GM12891 (cell line): ENCODE measurements around the gene PRF1. TPM values are rescaled to one million over a fixed set of nuclear protein-coding genes. Genes with fewer than 3 reads are reported as not detected.
A peak's percentile ranks its signal among the peaks of the same experiment; 100 is the strongest.
"Not testable (repeated sequence)": the region's sequence is repeated elsewhere in the genome, so short reads cannot be mapped to it uniquely, and the experiment has no call there.

Experiments used
- DNase-seq: peaks from one replicate; pipeline ENCODE4 v3.0.0; 2011; ENCODE audit warnings: low spot score; ENCODE audit not compliant: insufficient read length
- FAIRE-seq: peaks from 2 replicates; lab custom pipeline; 2011; peaks lifted over from hg19 to GRCh38; lab: Jason Lieb, UNC
- PAX5 ChIP-seq: IDR thresholded peaks from 2 replicates; pipeline ENCODE4 v1.6.1; 2011; ENCODE audit warnings: low read length, moderate library complexity, mild to moderate bottlenecking; ENCODE audit not compliant: insufficient read depth, severe bottlenecking
- POLR2A ChIP-seq: IDR thresholded peaks from 2 replicates; pipeline ENCODE4 v1.6.1; 2011; ENCODE audit warnings: low read depth, low read length, control low read depth
- POLR2AphosphoS5 ChIP-seq: IDR thresholded peaks from 2 replicates; pipeline ENCODE4 v1.6.1; 2011; ENCODE audit warnings: low read depth, low read length, control low read depth
- POU2F2 ChIP-seq: IDR thresholded peaks from 2 replicates; pipeline ENCODE4 v1.6.1; 2011; ENCODE audit warnings: low read depth, mild to moderate bottlenecking, control low read depth, low read length, moderate library complexity
- SPI1 ChIP-seq: IDR thresholded peaks from 2 replicates; pipeline ENCODE4 v1.6.1; 2011; ENCODE audit warnings: low read depth, low read length, control low read depth
- TAF1 ChIP-seq: IDR thresholded peaks from 2 replicates; pipeline ENCODE4 v1.6.1; 2011; ENCODE audit warnings: low read depth, low read length, control low read depth
- polyA plus RNA-seq: library from polyadenylated mRNA; unstranded; fragments of >200 nt; gene quantifications from one replicate; pipeline ENCODE4 v1.2.1, GENCODE V29; 2012; ENCODE audit warnings: low read depth, missing spikeins, inconsistent platforms; ENCODE audit not compliant: missing spikeins

PRF1 gene
- polyA plus RNA-seq: 13.2 TPM

DNA sequence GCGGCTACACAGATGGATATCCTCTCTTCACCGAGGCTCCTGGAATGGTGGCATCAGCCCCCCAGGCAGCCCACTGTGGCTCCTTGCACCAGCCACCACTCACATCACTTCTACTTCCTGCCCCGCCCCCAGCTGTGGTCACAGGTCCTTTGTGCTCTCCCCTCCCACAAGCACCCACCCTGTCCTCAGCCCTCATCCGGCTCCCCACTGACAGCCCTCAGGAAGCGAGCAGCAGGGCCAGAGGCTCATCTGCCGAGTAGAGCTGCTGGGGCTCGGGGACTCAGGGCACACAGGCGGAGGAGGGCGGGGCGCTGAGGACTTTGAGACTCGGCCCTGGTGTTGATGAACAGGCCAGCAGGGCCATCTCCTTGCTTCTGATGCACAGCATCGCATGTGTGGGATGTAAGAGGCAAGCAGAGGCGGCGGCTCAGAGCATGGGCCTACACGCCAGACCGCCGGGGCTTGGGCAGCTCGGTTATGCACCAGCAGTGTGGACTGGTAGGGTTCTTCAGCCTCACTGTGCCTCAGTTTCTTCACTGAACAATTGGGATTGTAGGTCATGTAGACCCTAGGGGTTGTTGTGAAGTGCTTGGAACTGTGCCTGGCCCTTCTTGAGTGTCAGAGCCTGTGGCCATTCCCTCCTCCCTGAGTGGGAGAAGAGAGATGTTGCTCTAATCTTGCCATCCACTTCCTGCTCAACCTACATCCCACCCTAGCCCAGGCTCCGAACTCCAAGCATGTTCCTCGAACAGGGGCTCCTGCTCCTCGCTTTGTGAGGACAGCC lies at the start of gene PRF1:
Gene PRF1 (minus strand): TSS at position 77 of the 784 bp plus-strand sequence. CDS start 1,839 bp downstream, outside the sequence.
- peak; percentile 77 for FAIRE-seq
- peak; percentile 59 for DNase-seq
- TF ChIP-seq POU2F2: no peak
- TF ChIP-seq PAX5: no peak
- TF ChIP-seq POLR2AphosphoS5: no peak
- no peak for TF ChIP-seq TAF1
- TF ChIP-seq POLR2A: no peak

DNA sequence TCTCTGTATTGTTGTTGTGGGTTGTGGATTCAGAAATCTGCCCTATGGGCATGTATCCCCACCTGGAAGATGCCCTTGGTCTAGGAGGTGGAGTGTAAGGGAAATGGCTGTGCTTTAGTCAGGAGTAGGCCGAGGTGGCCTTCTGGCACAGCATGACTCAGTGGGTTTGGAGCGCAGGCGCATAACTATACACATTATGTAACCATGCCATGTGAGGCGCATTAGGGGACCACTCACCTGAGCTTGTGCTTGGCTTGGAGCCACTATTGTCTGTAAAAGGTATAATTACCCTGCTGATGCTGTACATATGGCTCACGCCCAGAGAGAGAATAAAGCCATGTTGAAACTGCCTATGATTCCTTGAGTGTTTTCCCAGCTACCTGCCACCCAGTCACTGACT lies 49.1 kb upstream of the PRF1 start:
- DNase-seq (no peak), FAIRE-seq (no peak)
- no peak for TF ChIP-seq POLR2AphosphoS5
- TF ChIP-seq POLR2A: no peak
- no peak for TF ChIP-seq POU2F2
- TF ChIP-seq PAX5: no peak
- TF ChIP-seq TAF1: no peak

DNA sequence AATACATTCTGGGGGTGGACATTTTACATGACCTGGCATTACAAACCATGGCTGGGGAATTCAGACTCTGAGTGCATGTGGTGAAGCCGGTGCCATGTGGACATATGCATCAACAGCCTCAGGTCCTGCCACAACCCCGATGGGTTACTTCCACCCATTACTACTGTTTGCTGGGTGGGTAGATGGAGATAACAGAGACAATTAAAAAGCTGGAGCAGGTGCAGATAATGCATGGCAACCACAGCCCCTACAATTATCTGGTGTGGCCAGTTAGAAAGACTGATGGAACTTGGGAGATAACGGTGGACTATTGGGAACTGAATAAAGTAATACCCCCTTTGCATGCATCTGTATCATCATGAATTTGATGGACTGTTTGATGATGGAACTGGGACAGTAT lies 48.2 kb upstream of the PRF1 start:
- DNase-seq (no peak), FAIRE-seq (no peak)
- no peak for TF ChIP-seq TAF1
- no peak for TF ChIP-seq POLR2A
- TF ChIP-seq PAX5: no peak

DNA sequence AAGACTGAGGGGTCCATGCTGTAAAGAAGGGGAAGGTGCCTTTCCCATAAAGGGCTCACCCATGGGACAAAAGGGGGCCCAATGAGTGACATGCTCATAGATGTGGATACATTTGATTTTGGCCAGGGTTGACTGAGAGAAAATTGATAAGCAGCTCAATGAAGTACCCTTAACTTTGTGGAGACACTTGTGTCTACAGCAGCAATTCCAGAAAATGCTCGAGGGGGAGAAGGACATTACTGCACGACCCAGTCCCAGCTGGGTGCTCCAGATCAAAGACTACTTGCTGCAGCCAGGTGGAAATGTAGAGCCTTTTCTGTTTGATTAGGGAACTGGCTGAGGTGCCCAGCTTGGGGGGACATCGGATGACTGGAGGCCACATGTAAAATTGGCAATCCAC lies 47.6 kb upstream of the PRF1 start:
- DNase-seq (no peak), FAIRE-seq (no peak)
- TF ChIP-seq TAF1 (no peak), SPI1 (no peak), POU2F2 (no peak), POLR2A (no peak), POLR2AphosphoS5 (no peak), PAX5 (no peak)

DNA sequence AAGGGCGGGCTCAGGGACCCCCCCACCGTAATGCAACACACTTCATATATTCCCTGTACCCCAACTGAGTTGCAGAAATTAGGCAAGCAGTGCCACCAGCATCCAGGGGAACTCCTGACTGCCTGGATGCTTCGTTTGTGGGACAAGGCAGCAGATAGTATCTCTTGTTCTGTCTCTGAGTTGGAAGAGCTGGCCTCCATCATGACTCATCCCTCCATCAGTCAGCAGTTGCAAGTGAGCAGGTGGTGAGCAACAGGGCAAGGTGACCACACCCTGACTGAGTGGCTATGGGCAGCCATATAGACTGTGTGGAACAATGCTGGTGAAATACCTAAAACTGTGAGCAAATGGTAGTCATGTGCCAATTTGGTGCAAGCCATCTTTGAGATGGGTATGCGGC lies 47.0 kb upstream of the PRF1 start:
- FAIRE-seq (no peak), DNase-seq (no peak)
- TF ChIP-seq PAX5: no peak
- TF ChIP-seq SPI1: no peak
- no peak for TF ChIP-seq TAF1
- no peak for TF ChIP-seq POLR2A
- TF ChIP-seq POU2F2: no peak
- no peak for TF ChIP-seq POLR2AphosphoS5

DNA sequence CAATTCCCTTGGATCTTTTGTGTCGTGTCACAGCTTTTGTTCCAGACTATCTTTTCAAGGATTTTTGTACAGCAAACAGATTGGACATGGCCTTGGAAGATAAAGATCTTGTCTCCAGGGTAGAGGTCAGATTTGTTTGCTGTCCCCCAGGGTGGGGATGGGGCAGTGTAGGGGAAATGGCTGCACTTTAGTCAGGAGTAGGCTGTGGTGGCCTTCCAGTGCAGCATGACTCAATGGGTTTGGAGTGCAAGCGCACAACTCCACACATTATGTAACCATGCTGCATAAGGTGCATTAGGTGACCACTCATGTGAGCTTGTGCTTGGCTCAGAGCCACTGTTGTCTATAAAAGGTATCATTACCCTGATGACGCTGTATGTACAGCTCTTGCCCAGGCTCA lies 45.9 kb upstream of the PRF1 start:
- DNase-seq (no peak), FAIRE-seq (no peak)
- TF ChIP-seq PAX5 (no peak), POLR2AphosphoS5 (no peak), SPI1 (no peak), POU2F2 (no peak), TAF1 (no peak), POLR2A (no peak)

DNA sequence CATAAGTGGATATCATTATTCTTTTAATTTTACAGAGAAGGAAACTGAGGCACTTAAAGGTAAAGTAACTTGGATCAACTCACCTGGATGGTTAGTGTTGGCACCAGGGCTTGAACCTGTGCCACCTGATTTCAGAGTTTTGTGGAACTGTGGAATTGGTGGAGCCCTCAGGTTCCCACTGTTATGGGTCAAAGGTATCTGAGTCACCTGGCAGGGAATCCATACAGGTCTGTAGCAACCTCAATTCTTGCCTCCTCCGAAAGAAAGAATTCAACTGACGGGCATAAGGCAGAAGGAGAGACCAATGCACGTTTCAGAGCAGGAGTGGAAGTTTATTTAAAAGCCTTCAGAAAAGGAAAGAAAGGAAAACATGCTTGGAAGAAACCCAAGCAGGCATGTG lies 44.5 kb upstream of the PRF1 start:
- TF ChIP-seq PAX5 (no peak), POU2F2 (no peak), TAF1 (no peak), SPI1 (no peak), POLR2AphosphoS5 (no peak), POLR2A (no peak)
- no peak for DNase-seq
- no peak for FAIRE-seq

DNA sequence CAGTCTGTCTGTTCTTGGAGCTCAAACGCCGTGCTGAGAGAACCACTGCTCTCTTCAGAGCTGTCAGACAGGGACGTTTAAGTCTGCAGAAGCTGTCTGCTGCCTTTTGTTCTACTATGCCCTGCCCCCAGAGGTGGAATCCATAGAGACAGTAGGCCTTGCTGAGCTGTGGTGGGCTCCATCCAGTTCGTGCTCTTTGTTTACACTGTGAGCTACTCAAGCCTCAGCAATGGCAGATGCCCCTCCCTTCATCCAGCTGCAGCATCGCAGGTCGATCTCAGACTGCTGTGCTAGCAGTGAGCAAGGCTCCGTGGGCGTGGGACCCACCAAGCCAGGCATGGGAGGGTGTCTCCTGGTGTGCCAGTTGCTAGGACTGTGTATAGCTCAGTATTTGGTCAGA lies 42.4 kb upstream of the PRF1 start:
- FAIRE-seq, DNase-seq: not testable (repeated sequence)

DNA sequence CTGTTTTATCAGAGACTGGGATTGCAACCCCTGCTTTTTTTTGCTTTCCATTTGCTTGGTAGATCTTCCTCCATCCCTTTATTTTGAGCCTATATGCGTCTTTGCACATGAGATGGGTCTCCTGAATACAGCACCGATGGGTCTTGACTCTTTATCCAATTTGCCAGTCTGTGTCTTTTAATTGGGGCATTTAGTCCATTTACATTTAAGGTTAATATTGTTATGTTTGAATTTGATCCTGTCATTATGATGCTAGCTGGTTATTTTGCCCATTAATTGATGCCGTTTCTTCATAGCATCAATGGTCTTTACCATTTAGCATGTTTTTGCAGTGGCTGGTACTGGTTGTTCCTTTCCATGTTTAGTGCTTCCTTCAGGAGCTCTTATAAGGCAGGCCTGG lies 40.7 kb upstream of the PRF1 start:
- DNase-seq, FAIRE-seq: not testable (repeated sequence)

DNA sequence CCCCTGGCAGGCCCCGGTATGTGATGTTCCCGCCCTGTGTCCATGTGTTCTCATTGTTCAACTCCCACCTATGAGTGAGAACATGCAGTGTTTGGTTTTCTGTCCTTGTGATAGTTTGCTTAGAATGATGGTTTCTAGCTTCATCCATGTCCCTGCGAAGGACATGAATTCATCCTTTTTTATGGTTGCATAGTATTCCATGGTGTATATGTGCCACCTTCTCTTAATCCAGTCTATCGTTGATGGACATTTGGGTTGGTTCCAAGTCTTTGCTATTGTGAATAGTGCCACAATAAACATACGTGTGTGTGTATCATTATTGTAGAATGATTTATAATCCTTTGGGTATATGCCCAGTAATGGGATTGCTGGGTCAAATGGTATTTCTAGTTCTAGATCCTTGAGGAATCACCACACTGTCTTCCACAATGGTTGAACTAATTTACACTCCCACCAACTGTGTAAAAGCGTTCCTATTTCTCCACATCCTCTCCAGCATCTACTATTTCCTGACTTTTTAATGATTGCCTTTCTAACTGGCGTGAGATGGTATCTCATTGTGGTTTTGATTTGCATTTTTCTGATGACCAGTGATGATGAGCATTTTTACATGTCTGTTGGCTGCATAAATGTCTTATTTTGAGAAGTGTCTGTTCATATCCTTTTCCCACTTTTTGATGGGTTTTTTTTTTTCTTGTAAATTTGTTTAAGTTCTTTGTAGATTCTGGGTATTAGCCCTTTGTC lies 37.3 kb upstream of the PRF1 start:
- not testable (repeated sequence) for FAIRE-seq, DNase-seq

DNA sequence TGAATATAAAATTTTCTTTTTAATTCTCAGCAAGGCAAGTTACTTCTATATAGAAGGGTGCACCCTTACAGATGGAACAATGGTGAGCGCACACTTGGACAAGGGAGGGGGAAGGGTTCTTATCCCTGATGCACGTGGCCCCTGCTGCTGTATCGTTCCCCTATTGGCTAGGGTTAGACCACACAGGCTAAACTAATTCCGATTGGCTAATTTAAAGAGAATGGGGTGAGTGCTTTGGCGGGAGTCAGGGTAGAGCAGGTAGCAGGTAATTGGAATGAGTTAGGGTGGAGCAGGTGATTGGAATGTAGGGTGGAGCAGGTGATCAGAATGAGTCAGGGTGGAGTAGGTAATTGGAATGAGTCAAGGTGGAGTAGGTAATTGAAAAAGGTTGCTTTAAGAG lies 32.0 kb upstream of the PRF1 start:
- FAIRE-seq, DNase-seq: not testable (repeated sequence)
